ENCODE data around the gene OR51G1.

GRCh38 chr11:4924239-4924638, at the start of gene OR51G1:
- TF ChIP-seq CTCF (IDR thresholded peaks at IDR 0.05; ENCODE audit: insufficient read depth, low read length), result no peak
- no peak for TF ChIP-seq POLR2AphosphoS5 (IDR thresholded peaks at IDR 0.05; ENCODE audit: low read depth)
- TF ChIP-seq REST (IDR thresholded peaks at IDR 0.05; ENCODE audit: insufficient replicate concordance, low read depth), result no peak
- no peak for TF ChIP-seq GABPA (IDR thresholded peaks at IDR 0.05; ENCODE audit: low read depth)
- TF ChIP-seq SPI1 (IDR thresholded peaks at IDR 0.05; ENCODE audit: borderline replicate concordance, low read depth), result no peak

Measured in HL-60 (cell line).